Cardiac septum (tissue), 1 donor: ENCODE data around the gene PPIL6. TPM values are rescaled to one million over a fixed set of nuclear protein-coding genes. Genes with fewer than 3 reads are reported as not detected.
A peak's percentile ranks its signal among the peaks of the same experiment; 100 is the strongest.
"Not testable (repeated sequence)": the region's sequence is repeated elsewhere in the genome, so short reads cannot be mapped to it uniquely, and the experiment has no call there.

ENCODE experiments used
- DNase-seq: peaks from one replicate; pipeline ENCODE4 v3.0.0-alpha.2; 2020; ENCODE audit warnings: low spot score
- intact Hi-C: fragments of 100-400 bp; cut with DNase I; formaldehyde crosslinking; loops from one replicate; pipeline ENCODE4 v1.14.0; 2022
- total RNA-seq: library from RNA; stranded (reverse); fragmentation: NEBNext Ultra II Directional; extraction: Animal tissue kit (Norgen Biotek cat#: 25700); gene quantifications from one replicate; pipeline ENCODE4 v1.2.1, GENCODE V29; 2021
- donor health status: DM: no; HTN: no; CAD: no.

The PPIL6 gene
- total RNA-seq, 1 donor from 2014 or later, result 1.2 TPM

GRCh38 chr6:109469591-109470189 lies 29.3 kb upstream of the PPIL6 start:
- intact Hi-C loops, result no loop called here
- no peak for DNase-seq

DNA sequence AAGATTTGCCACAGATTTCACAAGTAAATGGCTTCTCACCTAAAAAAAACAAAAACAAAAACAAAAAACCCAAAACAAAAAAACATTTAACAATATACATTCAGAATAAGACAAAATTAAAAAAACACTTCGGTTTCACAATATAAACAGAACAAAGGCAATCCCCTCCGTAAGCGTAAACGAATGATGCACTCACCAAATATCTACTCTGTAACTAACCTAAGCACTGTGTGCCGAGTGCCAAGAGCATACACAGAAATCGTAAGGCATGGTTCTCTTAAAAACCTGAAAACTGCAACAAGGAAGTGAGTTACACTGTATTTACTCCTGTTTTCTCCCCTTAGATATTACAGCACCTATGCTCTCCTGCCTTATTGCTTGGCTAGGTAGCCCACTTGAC lies 27.3 kb upstream of the PPIL6 start:
- no peak for DNase-seq
- intact Hi-C loops, result no loop called here

DNA sequence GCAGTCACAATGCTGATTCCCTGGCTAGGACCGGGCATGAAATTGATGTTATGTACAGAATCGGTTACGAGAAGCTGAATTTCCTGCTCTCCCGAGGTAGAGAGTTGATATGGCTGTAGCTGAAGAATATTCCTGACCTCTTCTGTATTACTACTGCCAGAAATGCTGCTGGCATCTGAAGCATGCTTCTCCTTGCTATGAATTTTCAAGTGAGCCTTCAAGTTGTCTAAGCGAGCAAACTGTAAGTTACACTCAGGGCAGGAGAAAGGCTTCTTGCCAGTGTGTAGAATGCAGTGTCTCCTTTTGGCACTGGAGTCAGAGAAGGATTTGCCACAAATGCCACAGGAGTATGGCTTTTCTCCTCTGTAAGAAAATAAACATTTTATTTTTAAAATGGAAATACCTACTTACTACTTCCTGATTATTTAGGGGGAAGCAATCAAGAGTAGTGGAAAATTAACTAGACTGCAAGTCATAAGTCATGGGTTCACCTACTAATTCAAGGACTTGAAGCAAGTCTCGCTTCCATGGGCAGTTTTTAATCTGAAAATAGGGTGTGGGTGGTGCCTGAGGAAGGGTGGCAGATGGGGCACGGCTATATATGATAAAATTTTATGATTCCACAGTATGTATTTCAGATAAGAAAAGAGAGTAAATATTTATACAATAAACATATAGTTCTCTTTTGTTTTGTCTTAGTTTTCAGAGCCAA lies 25.9 kb upstream of the PPIL6 start:
- intact Hi-C loops, result no loop called here
- DNase-seq, result no peak

- intact Hi-C loops, result no loop called here
- DNase-seq, result no peak
These were observed 25.3 kb upstream of the PPIL6 start for GRCh38 chr6:109465772-109466171.

GRCh38 chr6:109461733-109462526 lies 21.5 kb upstream of the PPIL6 start:
- no peak for DNase-seq
- intact Hi-C loops, result no loop called here

DNA sequence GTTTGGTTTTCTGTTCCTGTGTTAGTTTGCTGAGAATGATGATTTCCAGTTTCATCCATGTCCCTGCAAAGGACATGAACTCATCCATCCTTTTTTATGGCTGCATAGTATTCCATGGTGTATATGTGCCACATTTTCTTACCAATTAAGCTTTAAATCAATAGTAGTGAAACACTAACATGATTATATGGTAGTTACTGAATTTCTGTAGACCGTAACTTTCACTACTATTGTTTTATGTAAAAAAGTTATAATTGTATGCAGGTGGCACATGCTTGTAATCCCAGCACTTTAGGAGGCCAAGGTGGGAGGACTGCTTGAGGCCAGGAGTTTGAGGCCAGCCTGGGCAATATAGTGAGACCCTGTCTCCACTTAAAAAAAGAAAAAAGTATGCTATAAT lies 20.8 kb upstream of the PPIL6 start:
- intact Hi-C loops, DNase-seq: not testable (repeated sequence)

DNA sequence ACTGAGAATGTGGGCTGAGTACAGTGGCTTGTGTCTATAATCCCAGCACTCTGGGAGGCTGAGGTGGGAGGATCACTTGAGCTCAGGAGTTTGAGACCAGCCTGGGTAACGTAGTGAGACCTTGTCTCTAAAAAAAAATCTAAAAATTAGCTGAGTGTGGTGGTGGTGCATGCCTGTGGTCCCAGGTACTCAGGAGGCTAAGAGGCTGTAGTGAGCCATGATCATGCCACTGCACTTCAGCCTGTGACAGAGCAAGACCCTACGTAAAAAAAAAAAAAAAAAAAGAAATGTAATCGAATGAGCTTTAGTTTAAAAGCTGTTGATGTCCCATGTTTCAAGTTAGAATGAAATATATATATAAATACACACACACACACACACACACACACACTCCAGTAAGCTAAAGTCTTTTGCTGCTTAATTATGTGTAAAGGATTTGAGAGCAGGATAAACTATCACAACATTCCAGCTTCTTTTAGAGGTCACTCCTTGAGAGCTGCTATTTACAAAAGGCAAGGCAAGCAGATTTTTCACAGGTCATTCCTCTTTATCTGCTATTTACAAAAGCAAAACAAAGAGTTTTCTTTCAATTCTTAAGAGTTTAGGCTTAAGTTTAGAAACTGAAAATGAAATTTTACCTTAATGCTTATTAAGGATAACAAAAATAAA lies 19.9 kb upstream of the PPIL6 start:
- no peak for DNase-seq
- intact Hi-C loops, result no loop called here

GRCh38 chr6:109458774-109459531 lies 18.5 kb upstream of the PPIL6 start:
- intact Hi-C loops, result loop anchor here (5.0 kb wide), 1 partner anchor 77 kb away; the partner anchor contains the start of gene CD164
- DNase-seq, result no peak

GRCh38 chr6:109457562-109457996 lies 17.2 kb upstream of the PPIL6 start:
- DNase-seq, result no peak
- intact Hi-C loops, result loop anchor here (5.0 kb wide), 1 partner anchor 75 kb away; the partner anchor contains the start of gene CD164

GRCh38 chr6:109456710-109457561 lies 16.5 kb upstream of the PPIL6 start:
- intact Hi-C loops, result loop anchor here (5.0 kb wide), 1 partner anchor 75 kb away; the partner anchor contains the start of gene CD164

GRCh38 chr6:109456111-109456583 lies 15.7 kb upstream of the PPIL6 start:
- intact Hi-C loops, result loop anchor here (5.0 kb wide), 1 partner anchor 74 kb away; the partner anchor contains the start of gene CD164
- DNase-seq, result no peak

More at GRCh38 chr6:109456710-109457561, 16.5 kb upstream of the PPIL6 start:
- no peak for DNase-seq

DNA sequence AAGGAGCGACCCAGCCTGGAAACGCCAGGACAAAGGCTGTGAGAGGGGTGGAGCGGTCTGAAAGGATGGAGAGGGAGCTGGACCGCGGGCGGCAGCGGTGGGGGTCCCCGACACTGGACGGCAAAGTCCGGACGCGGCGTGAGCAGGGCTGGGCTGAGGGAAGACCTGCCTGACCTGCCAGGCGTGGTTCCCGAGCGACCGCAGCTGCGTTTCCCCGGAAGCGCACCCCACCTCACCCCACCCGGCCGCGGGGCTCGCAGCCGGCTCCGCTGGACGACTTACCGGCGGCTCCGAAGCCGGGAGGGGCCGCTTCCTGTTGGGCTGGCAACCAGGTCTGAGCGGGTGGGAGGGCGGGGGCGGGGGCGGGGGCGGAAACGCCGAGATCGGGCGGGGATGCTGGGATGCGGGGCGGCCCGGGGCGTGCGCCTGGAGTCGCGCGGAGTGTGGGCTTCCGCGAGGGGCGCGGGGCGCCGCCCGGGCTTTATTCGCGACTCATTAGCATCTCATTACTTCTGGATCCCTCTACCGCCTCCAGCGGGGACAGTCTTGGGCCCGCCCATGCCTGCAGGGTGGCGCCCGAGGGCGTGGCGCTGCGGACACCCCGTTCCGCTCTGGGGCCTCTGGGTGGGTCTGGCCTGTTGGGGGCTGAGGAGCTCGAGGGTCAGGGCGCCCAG lies 15.1 kb upstream of the PPIL6 start, which contains the start of gene MICAL1:
Gene MICAL1, minus strand, starts transcription at position 336 of the 674 bp plus-strand sequence. CDS start 1,576 bp downstream, outside the sequence.
- peak; percentile 91 for DNase-seq
- intact Hi-C loops, result loop anchor here (5.0 kb wide), 1 partner anchor 73 kb away; the partner anchor contains the start of gene CD164

DNA sequence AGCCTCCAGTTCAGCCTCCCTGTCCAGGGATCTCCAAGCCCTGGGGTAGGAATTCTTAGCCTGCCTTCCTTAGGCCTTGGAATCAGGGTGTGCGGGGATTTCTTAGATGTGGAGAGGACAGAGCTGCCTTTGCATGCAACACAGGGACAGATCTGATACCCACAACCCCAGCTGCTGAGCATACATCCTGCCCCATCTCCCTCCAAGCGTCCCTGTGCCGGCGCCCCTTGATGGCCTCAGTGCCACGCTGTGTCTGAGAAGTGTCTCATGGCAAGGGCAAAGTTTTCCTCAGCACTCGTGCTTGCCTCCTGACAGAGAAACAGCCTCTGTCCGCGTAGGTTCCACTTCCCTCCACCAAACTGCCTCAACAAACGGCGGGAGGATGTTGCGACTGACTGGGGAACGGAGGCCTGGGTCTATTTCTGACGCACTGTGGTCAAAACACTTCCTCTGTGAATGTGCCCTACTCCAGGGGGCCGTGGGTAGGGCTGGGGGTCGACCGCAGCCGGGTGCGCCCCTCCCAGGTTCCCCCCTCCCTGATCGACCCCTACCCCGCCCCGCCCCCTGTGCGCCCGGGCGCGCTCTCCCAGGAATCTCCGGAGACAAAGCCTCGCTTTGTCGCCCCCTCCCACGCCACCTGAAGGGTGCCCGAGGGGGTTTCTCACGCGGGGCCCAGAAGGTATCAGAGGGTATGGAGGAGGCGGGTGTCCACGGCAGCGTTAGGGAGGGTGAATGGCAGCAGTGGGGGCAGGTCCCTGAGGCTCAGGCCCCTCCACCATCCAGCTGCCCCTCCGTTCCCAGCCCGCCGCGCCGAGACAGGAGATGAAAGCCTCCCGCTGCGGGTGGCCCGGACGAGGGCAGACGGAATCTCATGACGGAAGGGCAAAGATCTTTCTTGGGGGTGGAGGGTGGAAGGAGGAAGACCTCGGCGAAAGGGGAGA lies 14.3 kb upstream of the PPIL6 start:
- intact Hi-C loops, result loop anchor here (5.0 kb wide), 1 partner anchor 72 kb away; the partner anchor contains the start of gene CD164
- DNase-seq, result no peak

- intact Hi-C loops, result no loop called here
These were observed 13.4 kb upstream of the PPIL6 start for GRCh38 chr6:109453594-109454495.

DNA sequence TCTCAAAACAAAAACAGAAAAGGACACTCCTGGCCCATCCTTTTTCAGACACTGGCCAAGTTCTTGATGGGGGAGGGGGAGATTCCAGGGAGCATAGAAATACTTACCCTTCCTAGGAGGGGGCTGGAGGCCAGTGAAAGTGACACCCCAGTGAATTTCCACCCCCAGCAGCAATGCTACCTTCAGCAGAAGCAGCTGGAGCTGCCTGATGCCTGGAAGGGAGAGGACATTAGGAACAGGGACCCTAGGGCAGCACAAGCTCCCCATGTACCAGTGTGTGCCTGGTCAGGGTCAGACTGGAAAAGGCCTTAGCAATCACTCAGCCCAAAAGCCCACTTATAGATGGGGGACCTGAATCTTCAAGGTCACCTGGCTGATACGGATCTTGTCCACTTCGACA lies 12.7 kb upstream of the PPIL6 start:
- intact Hi-C loops, result no loop called here
- no peak for DNase-seq

More at GRCh38 chr6:109453594-109454495, 13.4 kb upstream of the PPIL6 start:
- no peak for DNase-seq
